Neural cell (in vitro differentiated cells): ENCODE results near the gene ZFY. TPM values are rescaled to one million over a fixed set of nuclear protein-coding genes. Genes with fewer than 3 reads are reported as not detected.

Experiments used
- H2AFZ ChIP-seq: fragments of 200-600, 300-800 bp; sonication (generic), shearing (Covaris generic); 2 replicates; pipeline ENCODE4 v1.6.0; 2014; ENCODE audit warnings: low read depth, mild to moderate bottlenecking, antibody characterized with exemption, low read length, moderate library complexity
- H3F3A ChIP-seq: fragments of 200-600 bp; shearing (Covaris generic); 2 replicates; pipeline ENCODE4 v1.6.1; 2016; ENCODE audit warnings: mild to moderate bottlenecking, moderate library complexity, mixed read lengths, antibody characterized with exemption, low read length; ENCODE audit not compliant: insufficient read depth, poor library complexity, severe bottlenecking
- H3K27ac ChIP-seq: fragments of 200-600, 300-800 bp; sonication (generic), shearing (Covaris generic); 2 replicates; pipeline ENCODE4 v1.5.1; 2014; ENCODE audit warnings: mild to moderate bottlenecking, low read length, moderate library complexity
- H3K27me3 ChIP-seq: fragments of 300-800, 200-600 bp; sonication (generic), shearing (Covaris generic); 2 replicates; pipeline ENCODE4 v1.6.0; 2014; ENCODE audit warnings: mild to moderate bottlenecking, low read depth, low read length, moderate library complexity; ENCODE audit not compliant: insufficient read depth
- H3K36me3 ChIP-seq: fragments of 300-800, 200-600 bp; sonication (generic), shearing (Covaris generic); 2 replicates; pipeline ENCODE4 v1.5.1; 2014; ENCODE audit warnings: mild to moderate bottlenecking, antibody characterized with exemption, low read length, moderate library complexity; ENCODE audit not compliant: insufficient read depth
- H3K4me2 ChIP-seq: fragments of 300-800, 200-600 bp; sonication (generic), shearing (Covaris generic); 2 replicates; pipeline ENCODE4 v1.6.0; 2014; ENCODE audit warnings: mild to moderate bottlenecking, low read length
- H3K4me3 ChIP-seq: fragments of 300-800, 200-600 bp; sonication (generic), shearing (Covaris generic); 2 replicates; pipeline ENCODE4 v1.5.1; 2014; ENCODE audit warnings: mild to moderate bottlenecking, low read length, moderate library complexity
- H3K79me2 ChIP-seq: fragments of 200-600 bp; shearing (Covaris generic); replicated peaks from 2 replicates; pipeline ENCODE4 v1.6.0; 2014; ENCODE audit warnings: mild to moderate bottlenecking, low read length, moderate library complexity; ENCODE audit not compliant: insufficient read depth
- H3K9ac ChIP-seq: fragments of 300-800, 200-600 bp; sonication (generic), shearing (Covaris generic); 2 replicates; pipeline ENCODE4 v1.6.1; 2016; ENCODE audit warnings: mild to moderate bottlenecking, low read length, mixed read lengths
- H3K9me2 ChIP-seq: fragments of 200-600 bp; shearing (Covaris generic); 2 replicates; pipeline ENCODE4 v1.6.1; 2016; ENCODE audit warnings: mild to moderate bottlenecking, low read length, mixed read lengths; ENCODE audit not compliant: insufficient read depth
- H3K9me3 ChIP-seq: fragments of 200-600, 300-800 bp; sonication (generic), shearing (Covaris generic); 2 replicates; pipeline ENCODE4 v1.6.1; 2016; ENCODE audit warnings: mild to moderate bottlenecking, mixed run types, low read length, moderate library complexity, mixed read lengths
- H4K20me1 ChIP-seq: fragments of 200-600 bp; shearing (Covaris generic); 2 replicates; pipeline ENCODE4 v1.6.1; 2016; ENCODE audit warnings: mild to moderate bottlenecking, mixed run types; ENCODE audit not compliant: insufficient read depth
- CTCF ChIP-seq: fragments of 450-650 bp; IDR thresholded peaks from 2 replicates; pipeline ENCODE4 v1.5.1; 2014; ENCODE audit warnings: antibody characterized with exemption, mild to moderate bottlenecking, moderate library complexity; ENCODE audit not compliant: poor library complexity, severe bottlenecking
- EP300 ChIP-seq: fragments of 450-650 bp; conservative IDR thresholded peaks from 2 replicates; pipeline ENCODE4 v1.6.1; 2014; ENCODE audit warnings: antibody characterized with exemption, mild to moderate bottlenecking, moderate library complexity; ENCODE audit not compliant: poor library complexity, severe bottlenecking
- EZH2 ChIP-seq: fragments of 200-600, 300-800 bp; shearing (Covaris generic), sonication (generic); IDR thresholded peaks from 2 replicates; pipeline ENCODE4 v1.6.1; 2014; ENCODE audit warnings: antibody characterized with exemption, low read length, borderline replicate concordance, mild to moderate bottlenecking; ENCODE audit not compliant: insufficient read depth, poor library complexity, severe bottlenecking
- MXI1 ChIP-seq: fragments of 450-650 bp; conservative IDR thresholded peaks from 2 replicates; pipeline ENCODE4 v1.6.1; 2014; ENCODE audit warnings: antibody characterized with exemption, mild to moderate bottlenecking; ENCODE audit not compliant: poor library complexity, severe bottlenecking
- POLR2AphosphoS5 ChIP-seq: IDR thresholded peaks from 2 replicates; pipeline ENCODE4 v1.6.1; 2012
- RAD21 ChIP-seq: fragments of 450-650 bp; conservative IDR thresholded peaks from 2 replicates; pipeline ENCODE4 v1.6.1; 2014; ENCODE audit warnings: antibody characterized with exemption, mild to moderate bottlenecking, moderate library complexity
- REST ChIP-seq: IDR thresholded peaks from 2 replicates; pipeline ENCODE4 v1.6.1; 2012; ENCODE audit warnings: borderline replicate concordance
- SMC3 ChIP-seq: fragments of 450-650 bp; conservative IDR thresholded peaks from 2 replicates; pipeline ENCODE4 v1.6.1; 2014; ENCODE audit warnings: antibody characterized with exemption, mild to moderate bottlenecking, moderate library complexity; ENCODE audit not compliant: poor library complexity
- TAF1 ChIP-seq: IDR thresholded peaks from 2 replicates; pipeline ENCODE4 v1.6.1; 2012; ENCODE audit warnings: low read depth
- polyA plus RNA-seq: library from polyadenylated mRNA; depleted of rRNA; stranded (reverse); fragments of >200 nt; gene quantifications from 2 replicates; pipeline ENCODE4 v1.2.3, GENCODE V29; 2014

The ZFY gene
- polyA plus RNA-seq, 1 donor from 2014 or later: 15.5 TPM

- Histone ChIP-seq H3K27me3 (no peaks in the 10 kb centered on the region), H3K36me3 (no peaks in the 10 kb centered on the region), H3K4me2 (no peak overlapping the region), H3K4me3 (no peak overlapping the region), H4K20me1 (no peaks in the 10 kb centered on the region), H2AFZ (no peak overlapping the region), H3K79me2 (no peaks in the 10 kb centered on the region), H3K9ac (no peak overlapping the region), H3K9me3 (no peaks in the 10 kb centered on the region), H3K27ac (no peak overlapping the region), H3F3A (no peaks in the 10 kb centered on the region), H3K9me2 (no peaks in the 10 kb centered on the region)
- TF ChIP-seq RAD21: no peak
- no peak for TF ChIP-seq EP300
- TF ChIP-seq EZH2: no peak
These were observed 39.1 kb upstream of the ZFY start for GRCh38 chrY:2896050-2896449.

GRCh38 chrY:2907356-2907755 is 27.8 kb upstream of the ZFY start:
- H3K79me2 ChIP-seq: no peaks in the 10 kb centered on the region
- H3K27ac ChIP-seq: no peak overlapping the region
- TF ChIP-seq EZH2: no peak
- no peak for TF ChIP-seq RAD21
- no peak for TF ChIP-seq POLR2AphosphoS5
- TF ChIP-seq TAF1: no peak
- no peak for TF ChIP-seq SMC3
- TF ChIP-seq REST: no peak
- no peak for TF ChIP-seq EP300
- TF ChIP-seq CTCF: no peak
- TF ChIP-seq MXI1: no peak
- no peaks in the 10 kb centered on the region for H3K9me3 ChIP-seq
- no peaks in the 10 kb centered on the region for H3K27me3 ChIP-seq
- no peak overlapping the region for H2AFZ ChIP-seq
- H3K36me3 ChIP-seq: no peaks in the 10 kb centered on the region
- no peak overlapping the region for H3K4me3 ChIP-seq
- no peaks in the 10 kb centered on the region for H3F3A ChIP-seq
- H3K9ac ChIP-seq: no peak overlapping the region
- no peaks in the 10 kb centered on the region for H4K20me1 ChIP-seq
- H3K9me2 ChIP-seq: no peaks in the 10 kb centered on the region
- H3K4me2 ChIP-seq: no peak overlapping the region
